Non-pigmented ciliary epithelial cell (primary cell): ENCODE data around the gene TRIM7.
"Not testable (repeated sequence)": the region's sequence is repeated elsewhere in the genome, so short reads cannot be mapped to it uniquely, and the experiment has no call there.

Source experiments
- DNase-seq: peaks from one replicate; pipeline ENCODE4 v3.0.0-alpha.2; 2010; ENCODE audit warnings: low read depth

TRIM7 gene

GRCh38 chr5:181149806-181150733 is 54.9 kb downstream of the TRIM7 start:
- no peak for DNase-seq

GRCh38 chr5:181149355-181149754 is 55.6 kb downstream of the TRIM7 start:
- DNase-seq = no peak

- DNase-seq = not testable (repeated sequence)
Observed at GRCh38 chr5:181146927-181147636, 57.9 kb downstream of the TRIM7 start, which contains the start of gene OR2V2. OR2V2 (plus strand) TSS chr5:181147586; CDS start chr5:181154943, 7,357 bp downstream.

- no peak for DNase-seq
Observed at GRCh38 chr5:181145133-181145532, 59.9 kb downstream of the TRIM7 start.
